T-helper 9 cell (primary cell): Measurements from ENCODE around the gene AMER2.
"Not testable (repeated sequence)": the region's sequence is repeated elsewhere in the genome, so short reads cannot be mapped to it uniquely, and the experiment has no call there.

Experiments used
- DNase-seq: peaks from one replicate; pipeline ENCODE4 v3.0.0-alpha.2; 2020

Gene AMER2

DNA sequence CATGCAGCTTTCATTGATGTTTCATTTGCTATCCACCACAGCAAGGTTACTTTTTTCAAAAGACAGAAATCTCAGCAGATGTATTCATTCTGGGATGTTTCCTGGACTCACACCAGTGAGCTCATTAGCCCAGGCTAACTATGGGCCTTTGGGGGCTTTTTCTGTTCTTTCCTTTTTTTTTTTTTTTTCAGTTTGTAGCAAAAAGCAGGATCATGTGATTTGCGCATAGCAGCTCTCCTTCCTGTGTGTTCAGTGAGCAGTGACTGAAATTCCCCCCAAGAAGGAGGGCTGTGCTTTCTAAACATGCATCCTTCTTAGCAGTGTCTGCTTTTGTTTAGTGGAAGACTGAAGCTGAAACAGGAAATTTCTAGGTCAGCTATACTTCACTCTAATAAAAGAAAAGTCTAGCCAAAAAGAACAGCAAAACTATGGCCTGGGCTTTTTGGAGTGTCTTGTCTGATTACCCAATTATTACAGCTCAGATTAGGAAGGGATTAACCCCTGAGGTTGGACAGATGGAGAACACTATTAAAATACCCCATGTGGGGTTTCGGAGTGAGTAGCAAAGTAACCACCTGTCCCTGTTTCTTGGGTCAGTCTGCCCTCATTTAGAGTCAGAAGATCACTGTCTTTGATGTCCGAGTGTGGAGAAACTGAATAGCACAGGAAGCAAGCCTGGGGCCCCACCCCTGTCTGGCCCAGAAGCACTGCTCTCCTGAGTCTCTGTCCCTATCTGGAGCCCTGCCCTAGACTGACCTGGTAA, 8.9 kb upstream of the AMER2 start:
- DNase-seq = no peak

DNA sequence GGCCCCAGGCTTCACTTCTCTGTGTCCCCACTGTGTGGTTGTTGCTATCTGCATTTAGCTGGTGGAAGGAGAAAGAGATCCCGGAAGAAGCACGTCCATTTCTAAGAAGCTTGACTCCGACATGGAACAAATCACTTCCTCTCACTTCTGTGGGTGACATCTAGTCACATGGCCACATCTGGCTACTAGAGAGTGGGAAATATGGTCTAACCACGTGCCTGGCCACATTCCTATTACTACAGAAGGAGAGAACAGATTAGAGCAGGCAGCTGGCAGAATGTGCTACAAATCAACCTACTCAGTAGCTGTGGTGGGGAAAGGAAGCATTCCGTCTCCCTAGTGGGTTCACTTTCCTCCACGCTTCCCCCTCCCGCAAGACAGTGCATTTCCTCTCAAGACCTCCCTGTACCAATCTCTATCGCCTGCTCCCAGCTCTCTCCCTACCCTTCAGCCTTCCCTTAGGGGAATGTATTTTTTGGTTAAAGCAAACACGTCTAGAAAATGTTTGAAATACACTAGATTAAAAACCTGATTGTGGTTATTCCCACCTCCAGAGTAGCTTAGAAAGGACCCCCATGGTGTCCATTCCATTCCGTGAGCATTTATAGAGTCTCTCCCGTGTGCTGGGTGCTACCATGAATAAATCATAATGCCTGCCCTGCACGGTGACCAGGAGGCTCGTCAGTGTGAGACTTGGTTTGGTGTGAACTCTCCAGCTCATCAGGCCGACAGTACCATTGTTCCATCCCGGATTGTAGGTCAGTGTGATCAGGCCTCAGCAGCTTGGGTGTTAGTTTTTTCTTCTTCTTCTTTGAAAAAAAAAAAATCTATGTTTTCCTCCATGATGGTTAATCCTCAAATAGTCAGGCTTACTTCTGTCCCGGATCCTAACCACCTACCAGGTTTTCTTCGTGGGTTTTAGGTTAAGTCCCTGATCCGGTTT, 8.0 kb upstream of the AMER2 start:
- DNase-seq = no peak

DNA sequence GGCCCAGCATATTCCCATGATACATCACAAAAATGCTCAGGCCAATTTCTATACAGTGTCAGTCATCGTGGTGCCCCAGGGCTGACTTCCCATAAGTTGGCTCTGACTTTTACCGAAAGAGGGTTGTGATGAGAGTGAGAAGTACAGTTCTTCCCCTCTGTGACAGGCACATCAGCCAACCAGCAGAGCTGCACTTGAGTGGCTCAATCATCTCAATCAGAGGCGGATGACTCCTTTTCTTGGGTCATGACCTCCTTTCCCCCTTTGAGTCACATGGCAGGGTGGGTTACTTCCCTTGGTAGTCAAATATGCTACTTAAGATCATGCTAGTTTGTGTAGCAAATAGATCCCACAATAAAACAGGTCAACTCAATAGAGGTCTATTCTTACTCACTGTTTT, 6.9 kb upstream of the AMER2 start:
- no peak for DNase-seq

DNA sequence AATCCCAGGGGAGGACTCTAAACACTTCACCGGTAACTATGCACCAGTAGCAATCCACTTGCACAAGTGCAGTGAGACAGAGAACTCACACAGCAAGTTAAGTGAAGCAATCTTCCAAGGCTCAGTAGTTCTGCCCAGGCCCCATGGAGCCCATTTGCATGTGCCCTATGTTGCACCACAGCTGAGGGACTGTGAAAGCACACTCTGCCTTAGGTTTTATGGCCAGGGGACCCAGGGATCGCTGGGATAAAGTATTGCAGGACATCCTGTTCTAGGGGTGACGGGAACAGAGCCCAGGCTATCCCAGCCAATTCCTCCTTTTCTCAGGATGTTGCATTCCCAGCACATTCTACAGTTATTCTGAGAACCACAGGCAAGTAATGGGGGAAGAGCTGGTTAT, 6.0 kb upstream of the AMER2 start:
- DNase-seq = no peak

DNA sequence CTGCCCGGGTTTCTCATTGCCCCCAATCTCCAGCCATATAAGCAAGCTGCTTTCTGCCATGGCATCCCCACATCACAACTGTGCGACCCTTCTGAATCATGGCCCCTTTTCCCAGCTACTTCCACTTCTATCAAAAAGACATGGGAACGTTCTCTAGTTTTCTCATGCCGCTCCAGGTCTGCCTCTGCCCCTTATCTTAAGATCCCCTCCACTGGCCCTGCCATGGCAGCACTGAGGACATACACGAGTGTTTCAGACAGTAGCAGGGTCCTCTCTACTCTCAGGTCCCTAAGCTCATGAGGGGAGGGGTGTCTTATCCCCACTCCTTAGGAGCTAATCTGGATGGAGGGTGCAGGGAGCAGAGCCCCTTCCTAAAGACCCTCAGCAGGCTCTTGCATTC, 5.5 kb upstream of the AMER2 start:
- DNase-seq = no peak

DNA sequence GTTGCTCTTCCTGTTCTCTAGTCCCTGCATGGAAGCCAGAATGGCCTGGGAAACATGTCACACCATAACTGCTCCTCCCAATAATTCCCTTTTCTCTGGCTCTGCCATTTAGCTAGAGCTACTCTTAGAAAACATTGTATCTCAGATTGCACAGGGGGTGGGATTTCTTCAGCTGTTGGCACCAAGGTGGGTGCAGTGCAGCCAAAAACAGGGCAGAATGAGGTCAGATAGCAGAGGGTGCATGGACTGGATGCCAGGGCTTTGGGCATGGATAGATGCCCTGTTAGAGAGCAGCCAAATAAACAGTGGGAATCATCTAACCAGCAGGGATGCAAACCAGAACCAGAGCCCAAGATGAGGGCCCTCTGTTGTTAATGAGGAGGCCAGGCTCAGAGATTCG, 4.9 kb upstream of the AMER2 start:
- DNase-seq = no peak

DNA sequence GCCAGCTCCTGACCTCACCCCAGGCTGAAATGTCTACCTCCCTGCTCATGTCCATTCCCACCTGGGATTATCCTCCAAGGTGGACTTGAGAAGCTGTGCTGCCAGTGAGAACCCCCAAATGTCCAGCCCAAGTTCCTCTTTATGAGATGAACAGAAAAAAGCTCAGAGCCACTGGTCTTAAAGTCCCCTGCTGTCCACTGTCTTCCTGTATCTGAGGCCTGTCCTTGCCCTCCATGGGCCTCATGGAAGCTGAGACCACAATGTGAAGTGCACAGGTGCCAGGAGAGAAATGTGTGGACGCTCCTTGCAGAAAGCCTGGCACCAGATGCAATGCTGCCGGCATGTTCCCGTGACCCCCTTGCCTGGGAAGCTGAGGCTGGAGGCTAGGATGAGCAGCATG, 3.3 kb upstream of the AMER2 start:
- no peak for DNase-seq

DNA sequence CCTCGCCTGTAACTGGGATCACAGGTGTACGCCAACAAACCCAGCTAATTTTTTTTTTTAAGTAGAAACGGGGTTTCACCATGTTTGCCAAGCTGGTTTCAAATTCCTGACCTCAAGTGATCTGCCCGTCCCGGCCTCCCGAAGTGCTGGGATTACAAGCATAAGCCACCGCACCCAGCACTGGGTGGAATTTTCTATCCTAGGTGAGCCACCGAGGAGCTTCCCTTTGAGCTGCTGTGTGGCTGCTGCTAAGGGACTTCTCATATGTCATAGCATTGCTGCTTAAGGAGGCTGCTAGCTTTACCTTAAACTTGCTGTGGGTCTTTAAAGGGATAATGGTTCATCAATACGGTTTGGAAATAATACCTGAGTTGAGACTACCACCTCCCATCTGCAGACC, 2.9 kb upstream of the AMER2 start:
- DNase-seq = no peak

DNA sequence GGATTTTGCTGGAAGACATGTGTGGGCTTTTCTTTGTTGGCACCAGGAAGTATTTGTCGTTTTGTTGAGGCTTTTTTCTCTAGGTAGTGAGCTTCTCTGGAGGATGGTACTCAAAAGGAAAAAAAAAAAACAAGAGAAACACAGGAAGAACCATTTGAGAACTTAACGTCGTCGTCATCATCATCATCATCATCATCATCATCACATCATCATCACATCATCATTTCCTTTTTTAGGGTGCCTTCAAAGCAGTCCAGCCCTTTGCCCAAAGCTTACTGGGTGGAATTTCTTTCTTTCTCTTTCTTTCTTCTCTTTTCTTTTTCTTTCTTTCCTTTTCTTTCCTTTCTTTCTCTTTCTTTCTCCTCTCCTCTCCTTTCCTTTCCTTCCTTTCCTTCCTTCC, 2.2 kb upstream of the AMER2 start:
- DNase-seq = no peak

DNA sequence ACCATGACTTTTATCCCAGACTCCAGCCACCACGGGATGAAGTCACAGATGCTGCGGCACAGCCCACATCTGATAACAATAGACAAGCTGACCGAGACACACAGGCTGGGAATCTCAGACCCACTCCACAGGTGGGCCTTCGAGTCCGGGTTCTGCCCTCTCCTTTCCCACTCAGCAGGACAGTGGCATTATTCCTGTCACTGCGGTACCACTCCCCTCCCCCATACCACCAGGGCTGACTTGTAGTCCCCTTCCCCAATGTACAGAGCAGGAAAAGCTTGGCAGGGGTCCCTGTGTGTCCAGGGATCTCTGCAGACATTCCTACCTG, 179 bp upstream of the AMER2 start:
- no peak for DNase-seq

DNA sequence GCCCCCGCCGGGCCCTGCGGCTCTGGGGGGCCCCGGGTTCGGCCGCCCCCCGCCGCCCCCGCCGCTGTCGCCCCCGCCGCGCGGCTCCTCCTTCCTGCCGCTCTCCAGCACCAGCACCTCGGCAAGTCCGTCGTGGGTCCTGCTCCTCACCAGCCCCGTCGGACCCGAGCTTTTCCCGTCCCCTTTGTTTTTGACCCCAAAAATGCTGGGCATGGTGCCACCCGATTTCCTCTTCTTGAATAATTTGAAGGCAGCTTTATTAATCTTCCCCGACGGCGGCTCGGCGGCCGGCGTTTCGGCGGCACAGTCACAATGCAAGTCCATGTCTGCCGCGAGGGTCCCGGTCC, 945 bp downstream of the AMER2 start:
- DNase-seq = no peak

DNA sequence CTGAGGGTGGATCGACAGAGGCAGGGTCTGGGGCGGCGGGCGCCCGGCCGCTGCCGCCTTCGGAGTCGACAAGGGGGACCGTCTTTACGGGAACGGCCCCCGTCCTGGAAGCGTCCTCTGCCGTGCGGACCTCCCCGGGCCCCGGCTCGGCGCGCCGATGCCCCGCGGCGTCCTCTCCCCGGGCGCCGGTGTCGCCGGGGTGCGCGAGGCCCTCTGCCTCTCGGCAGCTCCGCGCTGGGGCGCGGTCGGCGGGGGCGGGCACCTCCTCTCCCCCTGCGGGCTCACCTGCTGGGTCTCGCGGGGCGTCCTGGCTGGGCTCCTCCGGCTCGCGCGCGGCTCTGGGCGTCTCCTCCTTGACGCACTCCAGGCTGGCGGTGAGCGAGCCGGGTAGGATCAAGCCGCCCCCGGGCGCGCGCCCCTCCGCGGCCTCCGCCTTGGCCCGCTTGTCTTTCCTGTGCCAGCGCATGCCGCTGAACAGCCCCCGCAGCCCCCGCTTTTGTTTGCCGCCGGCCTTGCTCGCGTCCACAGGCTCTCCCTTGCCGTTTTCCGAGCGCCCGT, 1.5 kb downstream of the AMER2 start:
- DNase-seq = no peak

DNA sequence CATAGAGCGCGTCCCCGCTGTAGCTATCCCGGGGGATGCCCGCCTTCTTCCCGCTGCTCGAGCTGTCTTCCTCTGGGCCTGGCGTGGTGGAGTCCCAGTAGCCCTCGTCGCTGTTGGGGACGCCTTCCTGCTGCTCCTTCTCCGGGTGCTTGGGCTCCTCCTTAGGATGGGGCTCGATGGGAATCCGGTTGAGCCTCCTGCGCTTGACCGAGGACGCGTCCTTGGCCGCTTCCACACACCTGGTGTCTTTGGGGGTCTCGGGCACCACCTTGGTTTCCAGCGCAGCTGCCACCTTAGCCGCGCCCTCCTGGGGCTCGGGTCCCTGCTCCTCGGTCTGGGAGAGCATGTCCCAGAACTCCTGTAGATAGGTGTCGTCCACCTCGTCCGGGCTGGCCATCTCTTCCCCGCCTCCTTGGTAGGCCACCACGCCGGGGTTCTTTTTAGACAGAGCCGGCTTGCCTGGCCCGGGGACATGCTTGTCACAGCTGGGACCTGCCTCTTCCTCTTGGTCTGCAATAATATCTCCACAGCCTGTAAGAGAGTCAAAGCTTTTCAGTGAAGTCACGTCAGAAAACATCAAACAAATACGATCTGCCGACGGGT, 2.0 kb downstream of the AMER2 start:
- DNase-seq = no peak

DNA sequence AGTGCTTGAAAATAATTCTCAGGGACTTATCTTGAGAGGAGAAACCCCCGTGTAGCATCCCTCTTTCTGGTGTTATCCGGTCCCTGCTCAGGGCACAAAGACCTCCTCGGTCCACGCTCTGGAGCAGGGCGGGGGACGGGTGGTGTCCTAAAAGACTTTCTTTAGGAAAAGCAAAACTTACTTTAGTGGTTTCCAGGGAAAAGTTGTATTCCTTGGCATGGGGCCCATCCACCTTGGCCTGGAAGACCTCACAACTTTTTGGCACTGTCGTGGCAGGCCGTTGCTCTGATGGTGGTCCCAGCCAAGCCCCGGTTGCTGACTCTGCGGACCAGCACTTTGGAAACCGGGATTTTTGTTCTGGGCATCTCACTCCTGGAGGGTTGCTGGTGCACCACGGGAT, 2.7 kb downstream of the AMER2 start:
- no peak for DNase-seq

DNA sequence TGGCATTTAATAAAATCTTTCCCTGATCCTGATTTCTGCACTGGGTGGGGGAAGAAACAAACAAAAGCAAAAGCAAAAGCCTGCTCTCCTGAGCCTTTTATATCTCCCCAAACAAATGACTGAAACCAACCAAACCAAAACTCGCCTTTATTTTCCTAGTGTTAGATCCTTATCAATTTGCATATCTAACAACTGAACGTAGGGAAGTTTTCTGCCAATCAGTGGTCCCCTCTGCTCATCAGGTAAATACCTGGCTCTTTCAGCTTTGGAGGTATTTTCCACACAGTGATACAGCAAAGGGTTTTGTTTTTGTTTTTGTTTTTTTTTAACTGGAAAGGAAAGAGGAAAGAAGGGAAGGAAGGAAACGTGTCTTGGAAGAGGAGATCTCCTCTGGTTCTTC, 3.3 kb downstream of the AMER2 start:
- DNase-seq = no peak

DNA sequence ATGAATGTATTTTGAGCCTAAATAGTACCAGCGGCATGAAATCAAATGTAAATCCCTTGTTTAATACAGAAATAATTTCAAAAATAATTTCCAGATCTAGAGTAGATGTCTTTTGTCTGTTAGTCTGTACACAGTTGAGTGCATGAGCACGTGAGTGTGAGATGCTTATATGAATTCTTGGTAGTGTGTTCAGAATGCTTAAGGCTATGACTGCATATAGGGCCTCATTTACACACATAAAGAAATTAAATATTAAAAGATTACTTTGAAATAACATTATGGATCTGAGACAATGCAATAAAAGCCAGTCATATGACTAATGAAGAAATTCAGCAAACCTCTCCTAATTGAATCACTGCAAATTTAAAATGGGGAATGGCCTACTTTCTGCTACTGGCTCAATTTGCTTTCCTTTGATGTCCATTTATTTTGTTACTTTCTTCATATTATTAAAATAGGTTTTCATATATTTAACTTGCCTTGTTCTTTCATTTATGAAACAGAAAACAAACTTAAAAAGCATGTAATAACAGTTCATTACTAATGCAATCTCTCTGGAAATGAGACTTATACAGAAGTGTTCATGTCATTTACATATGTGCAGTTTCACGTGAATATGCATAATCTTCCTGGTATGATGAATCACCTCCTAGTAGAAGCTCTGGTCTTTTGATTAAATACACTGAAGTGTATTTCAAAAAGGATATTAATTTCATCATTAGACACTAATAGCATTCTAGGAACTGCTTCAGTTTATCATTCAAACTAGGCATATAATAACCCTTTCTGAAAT, 4.5 kb downstream of the AMER2 start:
- DNase-seq = no peak

DNA sequence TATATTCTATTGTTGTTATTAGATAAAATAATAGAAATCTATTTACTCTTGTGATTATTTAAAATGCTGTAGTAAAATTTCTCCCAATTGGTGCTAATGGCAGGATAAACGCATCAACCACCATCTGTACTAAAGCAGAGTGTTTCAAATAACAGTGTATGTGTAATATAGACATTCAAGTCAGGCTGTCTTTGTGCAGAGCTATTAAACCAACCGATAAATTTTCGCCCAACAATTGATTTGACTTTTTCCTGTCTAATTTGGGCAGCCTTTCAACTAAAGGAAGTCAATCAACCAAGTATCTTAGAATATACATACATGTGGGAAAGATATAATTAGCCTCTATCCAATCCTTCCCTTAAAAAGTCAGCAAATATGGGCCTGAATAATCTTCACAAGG, 5.8 kb downstream of the AMER2 start:
- DNase-seq = no peak

DNA sequence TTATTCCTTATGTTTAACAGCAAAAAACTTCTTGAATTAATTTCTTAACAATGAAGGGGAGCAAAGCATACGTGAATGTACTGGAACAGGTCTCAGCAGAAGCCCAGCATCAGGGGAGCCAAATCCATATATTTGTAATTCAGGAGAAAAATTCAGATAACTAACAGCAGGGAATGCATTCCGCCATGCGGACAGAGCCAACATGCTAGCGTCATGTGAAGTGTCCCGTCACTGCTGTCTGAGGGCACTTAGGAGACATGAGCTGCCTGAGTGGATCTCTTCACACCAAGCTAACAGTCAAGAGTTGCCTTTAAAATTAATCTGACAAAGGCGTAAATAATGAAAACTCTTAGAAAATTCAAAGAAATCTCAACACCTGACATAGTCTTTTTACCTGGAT, 6.4 kb downstream of the AMER2 start:
- no peak for DNase-seq

DNA sequence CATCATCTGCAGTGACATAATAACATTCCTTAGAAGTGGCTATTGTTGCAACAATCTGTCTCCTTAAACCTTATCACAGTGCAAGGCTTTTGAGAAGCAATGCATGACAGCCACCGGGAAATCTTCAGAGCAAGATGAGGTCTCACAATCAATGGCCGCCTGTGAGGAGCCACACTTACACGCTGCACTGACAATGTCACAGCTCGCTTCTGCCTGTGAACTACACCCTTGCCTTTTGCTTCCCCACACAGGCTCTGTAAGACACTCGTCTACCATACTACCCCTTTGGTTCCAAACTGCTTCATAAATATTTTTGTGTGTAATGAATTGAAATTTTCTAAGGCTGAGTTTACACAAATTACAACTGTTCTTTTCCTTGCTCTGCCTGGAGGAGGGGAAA, 6.9 kb downstream of the AMER2 start:
- DNase-seq = not testable (repeated sequence)

DNA sequence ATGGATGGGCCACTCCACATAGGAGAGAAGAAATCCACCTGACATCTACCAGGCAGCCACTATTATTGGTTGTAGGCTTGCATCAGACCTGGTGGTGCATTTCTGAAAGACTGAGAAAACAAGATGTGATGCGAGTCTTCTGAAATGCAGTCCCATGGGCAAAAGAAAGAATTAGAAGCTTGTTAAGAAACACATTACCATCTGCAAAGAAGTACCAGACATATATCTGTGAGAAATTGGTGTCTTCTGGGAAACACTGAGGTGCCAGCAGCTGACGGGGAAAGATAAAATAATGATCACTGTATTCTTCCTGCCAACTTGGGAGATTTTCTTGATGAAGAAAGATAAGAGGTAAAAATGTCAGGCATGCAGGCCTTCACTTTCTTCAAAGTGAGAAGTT, 14.4 kb downstream of the AMER2 start:
- no peak for DNase-seq

DNA sequence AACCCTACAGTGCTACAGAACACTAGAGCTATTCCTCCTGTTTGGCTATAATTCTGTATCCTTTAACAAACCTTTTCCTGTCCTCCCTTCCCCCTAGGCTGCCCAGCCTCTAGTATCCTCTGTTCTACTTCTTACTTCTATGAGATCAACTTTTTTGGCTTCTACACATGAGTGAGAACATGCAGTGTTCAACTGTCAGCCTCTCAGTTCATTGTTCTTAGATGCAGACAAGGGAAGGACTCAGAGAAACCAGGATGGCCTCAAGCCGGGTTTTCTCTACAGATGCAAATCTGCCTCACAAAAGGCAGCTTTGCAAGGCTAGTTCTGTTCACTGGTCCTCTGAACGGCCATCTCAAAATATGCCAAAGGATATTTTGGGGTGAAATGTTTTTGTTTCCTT, 18.4 kb downstream of the AMER2 start:
- DNase-seq = no peak

DNA sequence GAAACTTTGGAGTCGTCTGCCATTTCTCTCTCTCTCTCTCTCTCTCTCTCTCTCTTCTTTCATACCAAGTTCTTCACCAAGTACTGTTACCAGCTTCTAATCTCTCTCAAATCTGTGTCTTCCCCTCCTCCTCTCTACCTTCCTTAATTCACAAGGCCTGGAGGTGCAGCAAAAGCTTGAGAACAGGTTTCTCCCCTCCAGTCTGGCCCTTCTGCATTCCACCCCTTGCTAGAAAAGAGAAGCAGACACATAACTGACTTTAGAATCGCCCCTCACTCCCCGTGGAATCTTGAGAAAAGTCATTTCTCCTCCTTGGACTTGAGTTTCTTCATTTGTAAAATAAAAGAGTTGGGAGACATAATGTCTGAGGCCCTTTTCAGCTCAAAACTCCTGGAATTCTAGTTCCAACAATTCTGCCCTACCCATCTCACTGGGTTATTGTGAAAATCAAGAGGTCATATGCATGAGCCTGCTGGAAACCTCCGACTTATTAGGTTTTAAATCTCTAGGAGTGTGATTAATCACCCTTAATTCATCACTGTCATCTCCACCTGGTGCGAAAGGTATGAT, 20.4 kb downstream of the AMER2 start:
- no peak for DNase-seq

DNA sequence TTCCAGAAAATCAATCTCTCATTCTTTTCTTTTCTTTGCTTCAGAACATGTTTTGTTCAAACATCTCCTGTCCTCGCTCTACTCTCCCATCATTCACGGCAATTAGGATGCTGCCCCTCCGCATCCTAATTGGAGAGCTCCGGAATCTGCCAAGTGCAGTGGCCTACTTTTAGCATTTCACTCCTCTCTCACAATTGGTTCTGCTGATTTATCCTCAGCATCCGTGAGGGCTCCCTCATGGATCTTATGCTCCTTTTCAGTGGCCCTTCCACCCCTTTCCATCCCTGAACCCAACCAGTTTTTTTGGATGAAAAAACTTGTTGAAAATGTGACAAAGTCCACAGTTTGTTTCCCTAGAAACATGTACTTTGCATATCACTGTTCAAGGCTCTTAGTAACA, 22.4 kb downstream of the AMER2 start:
- DNase-seq = no peak
